ENCODE data around the gene GCN1. TPM values are rescaled to one million over a fixed set of nuclear protein-coding genes. Genes with fewer than 3 reads are reported as not detected.

Gene GCN1
- total and polyA plus RNA-seq, 8 donors: 51.8 to 89.4 (median 57.9) TPM

DNA sequence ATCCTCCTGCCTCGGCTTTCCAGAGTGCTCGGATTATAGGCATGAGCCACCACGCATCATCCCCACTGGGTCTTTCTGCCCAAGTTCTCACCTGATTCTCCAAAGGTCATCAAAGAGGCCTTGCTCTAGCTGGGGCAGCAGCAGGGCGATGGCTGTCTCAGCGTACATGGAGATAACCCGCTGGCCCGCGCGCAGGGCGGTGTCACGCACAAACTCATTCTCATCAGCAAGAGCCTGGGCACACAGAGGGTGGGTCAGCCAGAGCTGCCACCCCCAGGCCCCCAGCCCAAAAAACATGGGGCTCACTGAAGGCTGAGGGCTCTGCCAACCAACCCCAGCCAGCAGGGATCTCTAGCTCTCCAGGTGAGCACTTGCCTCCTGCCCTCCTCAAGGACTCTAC lies 50.3 kb downstream of the GCN1 start:
- Histone ChIP-seq H3K4me1 (no peaks in the 10 kb centered on the region), H3K4me3 (no peak overlapping the region), H3K27me3 (no peaks in the 10 kb centered on the region), H3K9me3 (no peaks in the 10 kb centered on the region), H3K27ac (no peak overlapping the region), H3K36me3 (peaks cover 0 to 100% of the 10 kb centered on the region in 2 donors)
- DNase-seq (no peak), ATAC-seq (no peak)
- intact Hi-C loops (cut with DNase I): no loop called here
- TF ChIP-seq, protein P1, sequence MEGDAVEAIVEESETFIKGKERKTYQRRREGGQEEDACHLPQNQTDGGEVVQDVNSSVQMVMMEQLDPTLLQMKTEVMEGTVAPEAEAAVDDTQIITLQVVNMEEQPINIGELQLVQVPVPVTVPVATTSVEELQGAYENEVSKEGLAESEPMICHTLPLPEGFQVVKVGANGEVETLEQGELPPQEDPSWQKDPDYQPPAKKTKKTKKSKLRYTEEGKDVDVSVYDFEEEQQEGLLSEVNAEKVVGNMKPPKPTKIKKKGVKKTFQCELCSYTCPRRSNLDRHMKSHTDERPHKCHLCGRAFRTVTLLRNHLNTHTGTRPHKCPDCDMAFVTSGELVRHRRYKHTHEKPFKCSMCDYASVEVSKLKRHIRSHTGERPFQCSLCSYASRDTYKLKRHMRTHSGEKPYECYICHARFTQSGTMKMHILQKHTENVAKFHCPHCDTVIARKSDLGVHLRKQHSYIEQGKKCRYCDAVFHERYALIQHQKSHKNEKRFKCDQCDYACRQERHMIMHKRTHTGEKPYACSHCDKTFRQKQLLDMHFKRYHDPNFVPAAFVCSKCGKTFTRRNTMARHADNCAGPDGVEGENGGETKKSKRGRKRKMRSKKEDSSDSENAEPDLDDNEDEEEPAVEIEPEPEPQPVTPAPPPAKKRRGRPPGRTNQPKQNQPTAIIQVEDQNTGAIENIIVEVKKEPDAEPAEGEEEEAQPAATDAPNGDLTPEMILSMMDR (IDR thresholded peaks at IDR 0.05): no peak

DNA sequence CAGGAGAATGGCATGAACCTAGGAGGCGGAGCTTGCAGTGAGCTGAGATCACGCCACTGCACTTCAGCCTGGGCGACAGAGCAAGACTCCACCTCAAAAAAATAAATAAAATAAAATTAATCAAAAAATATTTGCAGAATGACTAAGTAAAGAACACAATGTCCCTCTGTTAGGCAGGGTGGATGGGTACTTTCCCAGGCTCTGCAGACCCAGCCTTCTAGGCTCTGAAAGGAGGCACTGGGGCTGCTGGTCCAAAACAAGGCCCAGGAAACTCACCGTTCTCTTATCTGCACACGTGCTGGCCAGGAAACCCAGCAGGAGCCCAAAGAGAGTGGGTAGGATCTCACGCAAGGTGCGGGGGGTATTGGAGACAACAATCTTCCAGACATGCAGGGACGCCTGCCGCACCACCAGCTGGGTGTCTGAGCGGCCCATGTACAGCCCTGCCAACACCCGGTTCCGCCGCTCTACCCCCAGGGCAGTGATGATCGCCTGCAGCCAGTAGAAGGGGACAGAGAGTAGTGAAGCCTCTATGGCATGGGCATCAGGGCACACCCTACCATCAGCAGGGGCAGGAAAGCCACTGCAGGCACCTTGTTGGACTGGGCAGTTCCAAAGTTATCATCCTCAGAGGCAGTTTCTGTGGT lies 52.2 kb downstream of the GCN1 start:
- no peak overlapping the region for H3K27ac ChIP-seq
- H3K4me1 ChIP-seq: no peaks in the 10 kb centered on the region
- TF ChIP-seq, protein P1 (IDR thresholded peaks at IDR 0.05): no peak
- ATAC-seq (no peak), DNase-seq (no peak)
- no peak overlapping the region for H3K4me3 ChIP-seq
- H3K36me3 ChIP-seq: peaks cover 0 to 100% of the 10 kb centered on the region in 2 donors
- H3K27me3 ChIP-seq: no peaks in the 10 kb centered on the region
- intact Hi-C loops (cut with DNase I): no loop called here
- no peaks in the 10 kb centered on the region for H3K9me3 ChIP-seq

DNA sequence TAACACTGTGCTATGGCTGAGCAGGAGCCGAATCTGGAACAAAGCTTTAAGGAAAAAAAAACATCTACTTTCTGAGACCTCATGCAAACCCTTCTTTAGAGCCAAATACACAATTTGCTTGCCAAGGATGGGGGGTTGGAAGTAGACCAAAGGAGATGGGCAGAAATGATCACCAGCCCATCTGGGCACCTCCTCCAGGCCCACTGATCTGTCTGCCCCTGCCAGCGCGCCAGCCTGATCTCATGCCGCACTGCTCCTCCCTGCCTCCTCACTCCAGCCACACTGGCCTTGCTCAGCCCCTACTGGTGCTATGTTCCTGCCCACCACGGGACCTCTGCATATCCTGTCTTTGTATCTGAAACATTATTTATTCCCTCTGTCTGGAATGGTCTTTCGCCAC lies 53.2 kb downstream of the GCN1 start:
- intact Hi-C loops (cut with DNase I): no loop called here
- Histone ChIP-seq H3K27ac (no peak overlapping the region), H3K27me3 (no peaks in the 10 kb centered on the region), H3K4me1 (no peaks in the 10 kb centered on the region), H3K36me3 (peaks cover 0 to 100% of the 10 kb centered on the region in 2 donors), H3K4me3 (no peak overlapping the region), H3K9me3 (no peaks in the 10 kb centered on the region)
- no peak for ATAC-seq
- TF ChIP-seq, protein P1 (IDR thresholded peaks at IDR 0.05): no peak
- no peak for DNase-seq

DNA sequence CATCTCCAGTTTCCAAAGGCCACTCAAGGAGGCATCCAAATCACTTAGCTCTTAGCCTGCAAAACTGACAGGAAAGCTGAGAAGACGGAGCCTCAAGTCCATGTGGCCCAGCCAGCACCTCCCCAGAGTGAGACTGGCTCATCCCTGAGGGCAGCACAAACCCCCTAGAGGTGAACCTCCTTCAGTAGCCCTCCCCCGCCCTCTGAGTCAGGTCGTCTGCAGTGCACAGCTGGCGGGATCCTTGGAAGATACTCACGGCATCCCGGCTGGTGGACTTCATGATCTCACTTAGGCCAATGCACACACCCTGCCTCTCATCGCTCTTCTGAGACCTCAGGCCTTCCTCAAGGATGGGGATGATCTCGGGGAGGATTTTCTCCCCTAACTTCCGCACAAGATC lies 53.9 kb downstream of the GCN1 start:
- Histone ChIP-seq H3K4me3 (no peak overlapping the region), H3K4me1 (no peaks in the 10 kb centered on the region), H3K27me3 (no peaks in the 10 kb centered on the region), H3K36me3 (peaks cover 0 to 100% of the 10 kb centered on the region in 2 donors), H3K27ac (no peak overlapping the region), H3K9me3 (no peaks in the 10 kb centered on the region)
- ATAC-seq: no peak
- intact Hi-C loops (cut with DNase I): no loop called here
- TF ChIP-seq, protein P1 (IDR thresholded peaks at IDR 0.05): no peak
- no peak for DNase-seq

DNA sequence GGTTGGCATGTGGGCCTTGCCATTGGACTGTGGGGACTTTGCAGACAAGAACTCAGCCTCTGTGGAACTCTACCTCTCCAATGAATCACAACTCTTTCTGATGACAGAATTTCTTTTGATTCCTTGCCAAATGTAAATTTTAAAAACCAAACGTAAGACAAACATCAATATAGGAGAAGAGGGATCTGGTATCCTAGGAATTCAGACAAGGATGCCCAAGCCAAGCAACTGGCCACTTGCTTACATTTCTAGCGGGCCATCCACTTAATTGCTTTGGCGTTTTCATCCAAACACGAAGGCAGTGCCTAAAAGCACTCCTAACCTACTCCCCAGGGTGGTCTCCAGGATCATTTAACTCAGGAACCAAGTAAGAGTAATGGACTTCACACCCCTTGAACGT lies 54.6 kb downstream of the GCN1 start:
- Histone ChIP-seq H3K36me3 (peaks cover 0 to 100% of the 10 kb centered on the region in 2 donors), H3K4me3 (no peak overlapping the region), H3K27me3 (no peaks in the 10 kb centered on the region), H3K27ac (no peak overlapping the region), H3K9me3 (no peaks in the 10 kb centered on the region), H3K4me1 (no peaks in the 10 kb centered on the region)
- DNase-seq: no peak
- ATAC-seq: no peak
- intact Hi-C loops (cut with DNase I): no loop called here
- TF ChIP-seq, protein P1 (IDR thresholded peaks at IDR 0.05): no peak
